Measurements from ENCODE around the gene DCDC2.

DNA sequence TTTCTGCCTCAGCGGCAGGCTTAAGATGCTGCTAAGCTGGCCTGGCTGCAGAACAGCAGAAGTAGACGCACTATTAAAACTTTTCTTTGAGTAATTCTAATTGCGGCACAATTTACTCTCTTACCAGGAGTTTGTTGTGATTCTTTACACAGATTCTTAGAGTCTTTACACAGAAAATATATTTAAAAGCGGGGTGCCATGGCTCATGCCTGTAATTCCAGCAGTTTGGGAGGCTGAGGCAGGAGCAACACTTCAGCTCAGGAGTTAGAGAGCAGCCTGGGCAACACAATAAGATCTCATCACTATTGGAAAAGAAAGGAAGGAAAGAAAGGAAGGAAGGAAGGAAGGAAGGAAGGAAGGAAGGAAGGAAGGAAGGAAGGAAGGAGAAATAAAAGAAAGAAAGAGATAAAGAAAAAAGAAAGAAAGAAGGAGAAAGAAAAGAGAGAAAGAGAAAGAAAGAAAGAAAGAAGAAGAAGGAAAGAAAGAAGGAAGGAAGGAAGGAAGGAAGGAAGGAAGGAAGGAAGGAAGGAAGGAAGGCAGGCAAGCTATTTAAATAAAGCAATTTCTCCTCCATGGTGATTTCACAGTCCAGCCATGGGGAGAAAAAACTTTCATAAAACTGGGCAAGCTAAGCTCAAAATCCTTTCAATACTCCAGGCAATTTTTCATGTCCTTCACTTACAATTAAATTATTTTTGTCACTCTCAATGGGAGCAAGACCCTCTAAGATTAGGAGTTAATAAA lies 23.8 kb upstream of the DCDC2 start:
- TF ChIP-seq, protein P1, sequence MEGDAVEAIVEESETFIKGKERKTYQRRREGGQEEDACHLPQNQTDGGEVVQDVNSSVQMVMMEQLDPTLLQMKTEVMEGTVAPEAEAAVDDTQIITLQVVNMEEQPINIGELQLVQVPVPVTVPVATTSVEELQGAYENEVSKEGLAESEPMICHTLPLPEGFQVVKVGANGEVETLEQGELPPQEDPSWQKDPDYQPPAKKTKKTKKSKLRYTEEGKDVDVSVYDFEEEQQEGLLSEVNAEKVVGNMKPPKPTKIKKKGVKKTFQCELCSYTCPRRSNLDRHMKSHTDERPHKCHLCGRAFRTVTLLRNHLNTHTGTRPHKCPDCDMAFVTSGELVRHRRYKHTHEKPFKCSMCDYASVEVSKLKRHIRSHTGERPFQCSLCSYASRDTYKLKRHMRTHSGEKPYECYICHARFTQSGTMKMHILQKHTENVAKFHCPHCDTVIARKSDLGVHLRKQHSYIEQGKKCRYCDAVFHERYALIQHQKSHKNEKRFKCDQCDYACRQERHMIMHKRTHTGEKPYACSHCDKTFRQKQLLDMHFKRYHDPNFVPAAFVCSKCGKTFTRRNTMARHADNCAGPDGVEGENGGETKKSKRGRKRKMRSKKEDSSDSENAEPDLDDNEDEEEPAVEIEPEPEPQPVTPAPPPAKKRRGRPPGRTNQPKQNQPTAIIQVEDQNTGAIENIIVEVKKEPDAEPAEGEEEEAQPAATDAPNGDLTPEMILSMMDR (conservative IDR thresholded peaks at IDR 0.05): no peak
- TF ChIP-seq EZH2 (IDR thresholded peaks at IDR 0.05; ENCODE audit: low read depth): no peak
